ENCODE results near the gene DYRK1B.

- TF ChIP-seq CTCF (IDR thresholded peaks at IDR 0.05) (no peak), POLR2AphosphoS5 (IDR thresholded peaks at IDR 0.05; ENCODE audit: low read depth, low read length) (no peak), REST (IDR thresholded peaks at IDR 0.05; ENCODE audit: insufficient read depth in 1 of 2, low read depth in 2 of 2, low read length in 1 of 2) (no peak), TCF7L2 (IDR thresholded peaks at IDR 0.05; ENCODE audit: low read depth, low read length) (no peak), SIN3A (IDR thresholded peaks at IDR 0.05; ENCODE audit: borderline replicate concordance, insufficient read depth, low read depth, low read length) (no peak)
Measured at GRCh38 chr19:39838569-39838968, 4.6 kb upstream of the DYRK1B start.

Data from Panc1 (cell line).